Testis (tissue), 3 donors: ENCODE data around the gene ATP6V1G1. TPM values are rescaled to one million over a fixed set of nuclear protein-coding genes. Genes with fewer than 3 reads are reported as not detected.

Experiments used
- DNase-seq: peaks from one replicate; pipeline ENCODE4 v3.0.0-alpha.2; 2019
- H3K27ac ChIP-seq, 2 donors: fragments of 200-600 bp; sonication (generic); one replicate each; pipeline ENCODE4 v1.5.1; 2019
- H3K27me3 ChIP-seq: fragments of 200-600 bp; sonication (generic); one replicate; pipeline ENCODE4 v1.5.1; 2019
- H3K36me3 ChIP-seq: fragments of 200-600 bp; sonication (generic); one replicate; pipeline ENCODE4 v1.5.1; 2017; ENCODE audit warnings: low read depth; ENCODE audit errors: missing control alignments
- H3K4me1 ChIP-seq: fragments of 200-600 bp; sonication (generic); one replicate; pipeline ENCODE4 v1.5.1; 2019
- H3K4me3 ChIP-seq, 2 donors: fragments of 200-600 bp; sonication (generic); one replicate each; pipeline ENCODE4 v1.5.1; 2017 to 2019
- H3K9me3 ChIP-seq: fragments of 200-600 bp; sonication (generic); one replicate; pipeline ENCODE4 v1.5.1; 2017
- POLR2A ChIP-seq: fragments of 450-650 bp; IDR thresholded peaks from one replicate; pipeline ENCODE4 v1.6.1; 2017; ENCODE audit warnings: antibody characterized with exemption, mild to moderate bottlenecking, moderate library complexity
- WGBS, 2 donors: methylation state at CpG; one replicate each; pipeline ENCODE4 v1.1.5; 2018; 5-methylcytosine and 5-hydroxymethylcytosine counted together
- intact Hi-C: fragments of 100-400 bp; cut with DNase I; formaldehyde crosslinking; loops from one replicate; pipeline ENCODE4 v1.15.1; 2023; ENCODE audit warnings: low total_unique reads
- polyA plus RNA-seq: library from polyadenylated mRNA; stranded (reverse); fragments of 350-450 nt; fragmentation: Illumina TruSeq; extraction: RNeasy Lipid Tissue Mini Kit (QIAGEN cat#74804); gene quantifications from one replicate; pipeline ENCODE4 v1.2.3, GENCODE V29; 2014; ENCODE audit warnings: low read depth, low replicate concordance; ENCODE audit not compliant: insufficient read depth
- total RNA-seq, 2 donors: library from RNA; depleted of rRNA; stranded (reverse); fragments of >200 nt; gene quantifications; one replicate each; pipeline ENCODE4 v1.2.3, GENCODE V29; 2016
- TF ChIP-seq, protein P1 (sequence below), 3 experiments: fragments of 450-650 bp in 2 of 3; fragments of 200-600 bp in 1 of 3; sonication (generic) in 1 of 3; IDR thresholded peaks; one replicate each; pipeline ENCODE4 v1.5.1; 2016 to 2019; ENCODE audit warnings: antibody characterized with exemption in 3 of 3, mild to moderate bottlenecking in 2 of 3, moderate library complexity in 1 of 3

The ATP6V1G1 gene
- total and polyA plus RNA-seq, 3 donors from 2014 or later: 215 to 243 (median 233) TPM

GRCh38 chr9:114553202-114553601 is 34.4 kb upstream of the ATP6V1G1 start:
- intact Hi-C loops: no loop called here
- WGBS, 2 donors: 92 to 97% methylated on average over 3 of the region's 3 CpGs
- no peaks in the 10 kb centered on the region for H3K4me1 ChIP-seq
- TF ChIP-seq, protein P1, sequence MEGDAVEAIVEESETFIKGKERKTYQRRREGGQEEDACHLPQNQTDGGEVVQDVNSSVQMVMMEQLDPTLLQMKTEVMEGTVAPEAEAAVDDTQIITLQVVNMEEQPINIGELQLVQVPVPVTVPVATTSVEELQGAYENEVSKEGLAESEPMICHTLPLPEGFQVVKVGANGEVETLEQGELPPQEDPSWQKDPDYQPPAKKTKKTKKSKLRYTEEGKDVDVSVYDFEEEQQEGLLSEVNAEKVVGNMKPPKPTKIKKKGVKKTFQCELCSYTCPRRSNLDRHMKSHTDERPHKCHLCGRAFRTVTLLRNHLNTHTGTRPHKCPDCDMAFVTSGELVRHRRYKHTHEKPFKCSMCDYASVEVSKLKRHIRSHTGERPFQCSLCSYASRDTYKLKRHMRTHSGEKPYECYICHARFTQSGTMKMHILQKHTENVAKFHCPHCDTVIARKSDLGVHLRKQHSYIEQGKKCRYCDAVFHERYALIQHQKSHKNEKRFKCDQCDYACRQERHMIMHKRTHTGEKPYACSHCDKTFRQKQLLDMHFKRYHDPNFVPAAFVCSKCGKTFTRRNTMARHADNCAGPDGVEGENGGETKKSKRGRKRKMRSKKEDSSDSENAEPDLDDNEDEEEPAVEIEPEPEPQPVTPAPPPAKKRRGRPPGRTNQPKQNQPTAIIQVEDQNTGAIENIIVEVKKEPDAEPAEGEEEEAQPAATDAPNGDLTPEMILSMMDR (IDR thresholded peaks at IDR 0.05): no peak
- DNase-seq: no peak
- no peaks in the 10 kb centered on the region for H3K27me3 ChIP-seq
- no peak overlapping the region for H3K27ac ChIP-seq
- no peaks in the 10 kb centered on the region for H3K36me3 ChIP-seq
- no peaks in the 10 kb centered on the region for H3K9me3 ChIP-seq
- no peak overlapping the region for H3K4me3 ChIP-seq

DNA sequence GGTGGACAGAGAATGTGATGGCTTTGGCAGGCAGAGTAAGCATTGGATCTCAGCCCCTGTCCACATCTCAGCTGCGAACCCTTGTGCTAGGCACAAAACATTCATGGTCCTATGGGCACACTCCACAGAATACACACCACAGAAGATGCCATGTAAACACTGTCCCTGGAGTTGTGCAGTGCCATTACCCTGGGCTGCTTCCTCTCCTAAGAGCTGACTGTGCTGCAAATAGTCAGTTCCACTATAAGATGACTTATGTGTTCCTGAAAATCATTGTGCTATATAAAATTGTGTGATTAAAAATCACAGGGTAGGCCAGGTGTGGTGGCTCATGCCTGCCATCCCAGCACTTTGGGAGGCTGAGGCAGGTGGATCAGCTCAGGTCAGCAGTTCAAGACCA is 31.9 kb upstream of the ATP6V1G1 start:
- 89 to 96% methylated on average over 1 of the region's 1 CpG for WGBS, 2 donors
- no peaks in the 10 kb centered on the region for H3K36me3 ChIP-seq
- H3K4me1 ChIP-seq: no peaks in the 10 kb centered on the region
- H3K27me3 ChIP-seq: no peaks in the 10 kb centered on the region
- no peak overlapping the region for H3K27ac ChIP-seq
- TF ChIP-seq, protein P1 (IDR thresholded peaks at IDR 0.05): no peak
- TF ChIP-seq POLR2A: no peak
- DNase-seq: no peak
- no peaks in the 10 kb centered on the region for H3K9me3 ChIP-seq
- intact Hi-C loops: no loop called here
- H3K4me3 ChIP-seq: no peak overlapping the region

GRCh38 chr9:114558027-114558675 is 29.4 kb upstream of the ATP6V1G1 start:
- Histone ChIP-seq H3K27ac (no peak overlapping the region), H3K4me3 (no peak overlapping the region), H3K9me3 (no peaks in the 10 kb centered on the region), H3K36me3 (no peaks in the 10 kb centered on the region), H3K27me3 (no peaks in the 10 kb centered on the region), H3K4me1 (no peaks in the 10 kb centered on the region)
- 60 to 66% methylated on average over 3 of the region's 3 CpGs for WGBS, 2 donors
- intact Hi-C loops: no loop called here
- DNase-seq: no peak
- no peak for TF ChIP-seq POLR2A
- TF ChIP-seq, protein P1 (IDR thresholded peaks at IDR 0.05): no peak

- intact Hi-C loops: no loop called here
- WGBS, 2 donors: 43 to 58% methylated on average over 2 of the region's 2 CpGs
- Histone ChIP-seq H3K4me1 (no peaks in the 10 kb centered on the region), H3K27ac (no peak overlapping the region), H3K4me3 (no peak overlapping the region), H3K36me3 (no peaks in the 10 kb centered on the region), H3K27me3 (no peaks in the 10 kb centered on the region), H3K9me3 (no peaks in the 10 kb centered on the region)
- TF ChIP-seq, protein P1 (IDR thresholded peaks at IDR 0.05): no peak
- no peak for TF ChIP-seq POLR2A
- no peak for DNase-seq
These were observed 27.6 kb upstream of the ATP6V1G1 start for GRCh38 chr9:114559830-114560513.

DNA sequence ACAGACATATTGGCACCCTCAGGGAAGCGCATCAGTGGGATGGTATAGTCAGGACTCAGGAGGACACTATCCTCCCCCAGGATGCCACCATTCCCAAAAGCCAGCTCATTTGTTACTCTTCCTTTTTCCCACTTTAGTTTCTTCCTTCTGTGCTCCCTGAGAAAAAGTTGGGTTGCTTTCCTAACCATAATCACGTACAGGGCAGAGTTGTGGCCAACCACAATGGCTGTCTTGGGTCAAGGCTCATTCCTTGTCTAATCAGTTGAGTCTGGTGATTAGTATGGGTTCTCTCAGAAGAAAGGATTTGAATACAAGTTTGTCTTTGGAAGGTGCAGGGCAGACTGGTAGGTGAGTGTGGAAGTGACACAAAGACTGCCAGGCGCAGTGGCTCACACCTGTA is 26.6 kb upstream of the ATP6V1G1 start:
- Histone ChIP-seq H3K4me1 (no peaks in the 10 kb centered on the region), H3K4me3 (no peak overlapping the region), H3K36me3 (no peaks in the 10 kb centered on the region), H3K27me3 (no peaks in the 10 kb centered on the region), H3K27ac (no peak overlapping the region), H3K9me3 (no peaks in the 10 kb centered on the region)
- TF ChIP-seq, protein P1 (IDR thresholded peaks at IDR 0.05): no peak
- no peak for TF ChIP-seq POLR2A
- WGBS, 2 donors: 76 to 85% methylated on average over 3 of the region's 3 CpGs
- intact Hi-C loops: no loop called here
- no peak for DNase-seq
